ENCODE data around the gene ACVRL1.

- TF ChIP-seq POLR2A (IDR thresholded peaks at IDR 0.05) (no peak), CTCF (IDR thresholded peaks at IDR 0.05) (no peak), POLR2AphosphoS5 (IDR thresholded peaks at IDR 0.05) (no peak), EP300 (IDR thresholded peaks at IDR 0.05) (no peak)
Measured at GRCh38 chr12:51868821-51869495, 38.3 kb upstream of the ACVRL1 start.

Data from suprapubic skin (tissue), 4 donors.